GM12878 (cell line): Measurements from ENCODE around the gene SALL4. TPM values are rescaled to one million over a fixed set of nuclear protein-coding genes. Genes with fewer than 3 reads are reported as not detected.
"Not testable (repeated sequence)": the region's sequence is repeated elsewhere in the genome, so short reads cannot be mapped to it uniquely, and the experiment has no call there.

Experiments used
- ATAC-seq: fragments of 200-7000 bp; cut with Tn5 transposase; 3 replicates; pipeline ENCODE4 v1.9.1; 2020; ENCODE audit warnings: mild to moderate bottlenecking, moderate library complexity
- BruUV-seq: library from RNA; stranded (reverse); fragments of 400-500 nt; replicated peaks from 2 replicates; lab custom pipeline; 2021; lab: Mats Ljungman, UMichigan
- CTCF ChIA-PET: fragments of 300-600 bp; sonication (Branson Sonifier 250); formaldehyde crosslinking; extraction: SDS; loops from one replicate; lab custom pipeline; 2021; ENCODE audit warnings: inconsistent platforms; lab: Yijun Ruan, JAX
- POLR2A ChIA-PET: fragments of 350-600 bp; formaldehyde crosslinking; extraction: SDS; loops from one replicate; lab custom pipeline; 2021; ENCODE audit warnings: inconsistent platforms; lab: Charles Lee
- RAD21 ChIA-PET: fragments of 300-600 bp; sonication (Branson Sonifier 250); formaldehyde crosslinking; loops from one replicate; lab custom pipeline; 2023; ENCODE audit warnings: antibody characterized with exemption; ENCODE audit not compliant: unreplicated experiment; lab: Charles Lee
- SMC1A ChIA-PET: fragments of 300-600 bp; sonication (Branson Sonifier 250); formaldehyde crosslinking; loops from one replicate; lab custom pipeline; 2023; ENCODE audit not compliant: unreplicated experiment, uncharacterized antibody; lab: Charles Lee
- DNase-seq: peaks from one replicate; pipeline ENCODE4 v3.0.0-alpha.2; 2011; ENCODE audit warnings: low read depth, low spot score
- FAIRE-seq: peaks from 3 replicates; lab custom pipeline; 2011; peaks lifted over from hg19 to GRCh38; lab: Jason Lieb, UNC
- H2AFZ ChIP-seq: 2 replicates; pipeline ENCODE4 v1.6.0; 2011; ENCODE audit warnings: low read depth, low read length, control low read depth; ENCODE audit not compliant: control insufficient read depth
- H3K27ac ChIP-seq: 2 replicates; pipeline ENCODE4 v1.5.1; 2011; ENCODE audit warnings: control low read depth; ENCODE audit not compliant: control insufficient read depth, insufficient read depth
- H3K27me3 ChIP-seq, 2 experiments: replicated peaks in 1 of 2; 2 replicates each; pipeline versions ENCODE4 v1.6.0 to v1.6.1; 2011; ENCODE audit warnings: low read length in 1 of 2; ENCODE audit not compliant: control insufficient read depth in 2 of 2, insufficient read depth in 2 of 2
- H3K36me3 ChIP-seq, 2 experiments: 2 replicates each; pipeline ENCODE4 v1.5.1; 2011; ENCODE audit warnings: low read length in 1 of 2; ENCODE audit not compliant: control insufficient read depth in 2 of 2, insufficient read depth in 2 of 2
- H3K4me1 ChIP-seq: 2 replicates; pipeline ENCODE4 v1.6.1; 2011; ENCODE audit warnings: mild to moderate bottlenecking, low read length, moderate library complexity, mixed read lengths; ENCODE audit not compliant: control insufficient read depth, insufficient read depth
- H3K4me2 ChIP-seq: 2 replicates; pipeline ENCODE4 v1.6.0; 2011; ENCODE audit warnings: control low read depth; ENCODE audit not compliant: control insufficient read depth, insufficient read depth
- H3K4me3 ChIP-seq: fragments of 200-600 bp; sonication (generic); 2 replicates; pipeline ENCODE4 v1.5.1; 2016
- H3K79me2 ChIP-seq: 2 replicates; pipeline ENCODE4 v1.6.0; 2011; ENCODE audit warnings: low read length; ENCODE audit not compliant: control insufficient read depth, insufficient read depth
- H3K9ac ChIP-seq: 2 replicates; pipeline ENCODE4 v1.8.0; 2011; ENCODE audit warnings: low read length, control low read depth, mixed read lengths; ENCODE audit not compliant: control insufficient read depth, insufficient read depth
- H3K9me3 ChIP-seq: replicated peaks from 3 replicates; pipeline ENCODE4 v1.5.1; 2011; ENCODE audit warnings: mild to moderate bottlenecking, low read length; ENCODE audit not compliant: control insufficient read depth, insufficient read depth
- H4K20me1 ChIP-seq: 2 replicates; pipeline ENCODE4 v1.6.0; 2011; ENCODE audit not compliant: control insufficient read depth, insufficient read depth
- EP300 ChIP-seq, 2 experiments: fragments of 150-350 bp in 1 of 2; IDR thresholded peaks; 2 replicates each; pipeline ENCODE4 v1.6.1; 2011 to 2012; ENCODE audit warnings: low read depth in 2 of 2, low read length in 2 of 2, borderline replicate concordance in 1 of 2, improper control_type of control experiment in 1 of 2, inconsistent platforms in 1 of 2; ENCODE audit not compliant: control insufficient read depth in 1 of 2
- USF1 ChIP-seq: IDR thresholded peaks from 2 replicates; pipeline ENCODE4 v1.6.1; 2011; ENCODE audit warnings: borderline replicate concordance, low read depth, mild to moderate bottlenecking, moderate library complexity, mixed read lengths, low read length; ENCODE audit not compliant: insufficient read depth; ENCODE audit errors: extremely low read length
- ZBED1 ChIP-seq: IDR thresholded peaks from 2 replicates; pipeline ENCODE4 v1.6.1; 2016; ENCODE audit warnings: borderline replicate concordance
- WGBS: methylation state at CpG from one replicate; pipeline ENCODE4 v1.1.6; 2016; ENCODE audit warnings: low lambda C conversion rate; ENCODE audit not compliant: insufficient replicate concordance, insufficient coverage; ENCODE audit errors: missing lambda C conversion rate; 5-methylcytosine and 5-hydroxymethylcytosine counted together
- in situ Hi-C: fragments of 300-500 bp; cut with MboI; formaldehyde crosslinking; loops from 9 replicates; pipeline ENCODE4 v1.14.3; 2018; ENCODE audit warnings: mixed read lengths
- intact Hi-C: fragments of 100-400 bp; cut with micrococcal nuclease; formaldehyde crosslinking; loops from one replicate; pipeline ENCODE4 v1.14.2; 2022; ENCODE audit not compliant: unreplicated experiment
- polyA plus RNA-seq, 11 experiments: library from polyadenylated mRNA; depleted of rRNA in 4 of 11; unstranded in 6 of 11; stranded (reverse) in 5 of 11; fragments of >200 nt; fragmentation: Nextera tagmentation in 4 of 11; fragmentation: Illumina TruSeq in 1 of 11; extraction: Ambion mirVana in 4 of 11; extraction: Trizol in 1 of 11; gene quantifications; 1 replicate in 1 of 11; 2 replicates in 10 of 11; pipeline versions ENCODE4 v1.2.1 to v1.2.3, GENCODE V29; 2011 to 2016; ENCODE audit warnings: inconsistent platforms in 2 of 11, missing spikeins in 2 of 11, low read depth in 1 of 11
- total RNA-seq, 4 experiments: library from RNA; depleted of rRNA in 3 of 4; stranded (reverse); fragments of >200 nt in 3 of 4; fragmentation: Illumina TruSeq in 1 of 4; extraction: Trizol in 1 of 4; gene quantifications; 2 replicates each; pipeline versions ENCODE4 v1.2.1 to v1.2.3, GENCODE V29; 2013 to 2021

Gene SALL4
- total and polyA plus RNA-seq, 10 of the 15 experiments (the other 5 are each of a cell fraction or from before 2014, with no cell fraction given): 0.08 to 1.1 (median 0.23) TPM; not detected in 7

GRCh38 chr20:51818479-51819008, 16.2 kb upstream of the SALL4 start (continued):
- no peak for TF ChIP-seq USF1
- no peak for TF ChIP-seq EP300 (IDR thresholded peaks at IDR 0.05; ENCODE audit: borderline replicate concordance in 1 of 2, control insufficient read depth in 1 of 2, low read depth in 2 of 2, low read length in 2 of 2)
- TF ChIP-seq ZBED1: no peak

- CTCF ChIA-PET: interaction anchor here (0.6 kb wide), 1 partner anchor 107 kb away, joined by 3 read pairs; no protein-coding TSS in a partner anchor
- H3K27ac ChIP-seq, H3K4me1 ChIP-seq, RAD21 ChIA-PET, ATAC-seq, in situ Hi-C loops, SMC1A ChIA-PET, H2AFZ ChIP-seq, intact Hi-C loops, H3K36me3 ChIP-seq, FAIRE-seq, BruUV-seq, H3K9me3 ChIP-seq, H3K9ac ChIP-seq, H3K27me3 ChIP-seq, H3K4me2 ChIP-seq, POLR2A ChIA-PET, H4K20me1 ChIP-seq, H3K79me2 ChIP-seq, H3K4me3 ChIP-seq, DNase-seq: not testable (repeated sequence)
- WGBS: 23% methylated on average over 8 of the region's 8 CpGs
These were observed 14.5 kb upstream of the SALL4 start for GRCh38 chr20:51816856-51817255.
